Endothelial cell of umbilical vein (primary cell): Measurements from ENCODE around the gene STAU1. TPM values are rescaled to one million over a fixed set of nuclear protein-coding genes. Genes with fewer than 3 reads are reported as not detected.
A peak's percentile ranks its signal among the peaks of the same experiment; 100 is the strongest.
"Not testable (repeated sequence)": the region's sequence is repeated elsewhere in the genome, so short reads cannot be mapped to it uniquely, and the experiment has no call there.

Source experiments
- BruUV-seq: library from RNA; stranded (reverse); fragments of 400-500 nt; replicated peaks from 2 replicates; lab custom pipeline; 2021; lab: Mats Ljungman, UMichigan
- CTCF ChIA-PET: fragments of 300-600, 350-600 bp; sonication (Branson Sonifier 250); formaldehyde crosslinking; loops from one replicate; lab custom pipeline; 2021; ENCODE audit warnings: antibody characterized with exemption, inconsistent platforms; lab: Charles Lee
- POLR2A ChIA-PET: fragments of 300-600, 350-600 bp; sonication (Branson Sonifier 250); formaldehyde crosslinking; loops from one replicate; lab custom pipeline; 2021; ENCODE audit warnings: antibody characterized with exemption, inconsistent platforms; lab: Charles Lee
- DNase-seq: peaks from one replicate; pipeline ENCODE4 v3.0.0-alpha.2; 2011; ENCODE audit warnings: low read depth, low spot score
- FAIRE-seq: peaks from 2 replicates; lab custom pipeline; 2011; peaks lifted over from hg19 to GRCh38; lab: Jason Lieb, UNC
- H2AFZ ChIP-seq: 2 replicates; pipeline ENCODE4 v1.6.0; 2012; ENCODE audit warnings: low read depth, low read length, control low read depth, inconsistent platforms
- H3K27ac ChIP-seq: 2 replicates; pipeline ENCODE4 v1.5.1; 2011; ENCODE audit warnings: low read depth, mild to moderate bottlenecking, control low read depth, low read length, moderate library complexity; ENCODE audit not compliant: insufficient read depth
- H3K27me3 ChIP-seq, 2 experiments: 2 replicates each; pipeline versions ENCODE4 v1.6.0 to v1.6.1; 2011; ENCODE audit warnings: low read length in 2 of 2, mixed read lengths in 1 of 2; ENCODE audit not compliant: control insufficient read depth in 2 of 2, insufficient read depth in 2 of 2
- H3K36me3 ChIP-seq, 2 experiments: 2 replicates in 1 of 2; 3 replicates in 1 of 2; pipeline ENCODE4 v1.5.1; 2011; ENCODE audit warnings: low read length in 2 of 2, mild to moderate bottlenecking in 1 of 2, moderate library complexity in 1 of 2; ENCODE audit not compliant: control insufficient read depth in 2 of 2, insufficient read depth in 2 of 2; ENCODE audit errors: extremely low read depth in 1 of 2
- H3K4me1 ChIP-seq: 3 replicates; pipeline ENCODE4 v1.5.1; 2011; ENCODE audit warnings: mild to moderate bottlenecking, low read length; ENCODE audit not compliant: control insufficient read depth, insufficient read depth; ENCODE audit errors: extremely low read depth
- H3K4me2 ChIP-seq: 2 replicates; pipeline ENCODE4 v1.6.1; 2011; ENCODE audit warnings: low read length, control low read depth, mixed read lengths; ENCODE audit not compliant: insufficient read depth
- H3K4me3 ChIP-seq, 3 experiments: fragments of 200-600 bp in 1 of 3; sonication (generic), shearing (Covaris generic) in 1 of 3; replicated peaks in 1 of 3; 2 replicates each; pipeline ENCODE4 v1.5.1; 2011 to 2016; ENCODE audit warnings: control low read depth in 3 of 3, low read length in 3 of 3, mild to moderate bottlenecking in 2 of 3, inconsistent platforms in 1 of 3, low read depth in 1 of 3, moderate library complexity in 1 of 3; ENCODE audit not compliant: insufficient read depth in 1 of 3
- H3K79me2 ChIP-seq: 2 replicates; pipeline ENCODE4 v1.6.0; 2012; ENCODE audit warnings: low read length, inconsistent platforms; ENCODE audit not compliant: control insufficient read depth, insufficient read depth
- H3K9ac ChIP-seq: replicated peaks from 2 replicates; pipeline ENCODE3; 2011; ENCODE audit warnings: low read length, control low read depth; ENCODE audit not compliant: insufficient read depth; ENCODE audit errors: extremely low read depth
- H3K9me1 ChIP-seq: replicated peaks from 3 replicates; pipeline ENCODE4 v1.6.0; 2011; ENCODE audit warnings: mild to moderate bottlenecking, low read length; ENCODE audit not compliant: control insufficient read depth, insufficient read depth; ENCODE audit errors: extremely low read depth
- H3K9me3 ChIP-seq: replicated peaks from 2 replicates; pipeline ENCODE4 v1.5.1; 2012; ENCODE audit warnings: low read length, inconsistent platforms; ENCODE audit not compliant: control insufficient read depth, insufficient read depth
- H4K20me1 ChIP-seq: replicated peaks from 2 replicates; pipeline ENCODE3; 2011; ENCODE audit warnings: mild to moderate bottlenecking, low read length; ENCODE audit not compliant: control insufficient read depth, insufficient read depth; ENCODE audit errors: extremely low read depth
- EZH2 ChIP-seq: IDR thresholded peaks from 2 replicates; pipeline ENCODE4 v1.6.1; 2012; ENCODE audit warnings: borderline replicate concordance, low read depth, mild to moderate bottlenecking, moderate library complexity, low read length, inconsistent platforms; ENCODE audit not compliant: severe bottlenecking
- FOS ChIP-seq: IDR thresholded peaks from 2 replicates; pipeline ENCODE4 v1.6.1; 2011; ENCODE audit warnings: mild to moderate bottlenecking, low read length, moderate library complexity, borderline replicate concordance; ENCODE audit not compliant: insufficient read depth
- GATA2 ChIP-seq: IDR thresholded peaks from 2 replicates; pipeline ENCODE4 v1.7.0; 2011; ENCODE audit warnings: low read depth, mild to moderate bottlenecking, moderate library complexity, mixed read lengths, low read length; ENCODE audit not compliant: insufficient read length, insufficient read depth
- JUN ChIP-seq: IDR thresholded peaks from 2 replicates; pipeline ENCODE4 v1.6.1; 2011; ENCODE audit warnings: borderline replicate concordance, low read depth; ENCODE audit not compliant: insufficient read length, insufficient read depth
- MYC ChIP-seq: IDR thresholded peaks from one replicate; pipeline ENCODE4 v1.6.1; 2011; ENCODE audit warnings: mild to moderate bottlenecking, low read depth, low read length
- POLR2A ChIP-seq: IDR thresholded peaks from 2 replicates; pipeline ENCODE4 v1.6.1; 2012; ENCODE audit warnings: low read depth, mild to moderate bottlenecking, control low read depth, low read length
- POLR2AphosphoS5 ChIP-seq: IDR thresholded peaks from 2 replicates; pipeline ENCODE4 v1.6.1; 2012; ENCODE audit warnings: low read depth, mild to moderate bottlenecking, control low read depth, low read length, moderate library complexity; ENCODE audit not compliant: insufficient read depth
- dilution Hi-C: fragments of 300-500 bp; cut with MboI; formaldehyde crosslinking; loops from one replicate; pipeline ENCODE4 v1.15.0; 2019; ENCODE audit warnings: low sequenced_read_pairs; ENCODE audit not compliant: extremely low pct_ligation_motif_present
- intact Hi-C: fragments of 100-400 bp; cut with micrococcal nuclease; formaldehyde crosslinking; loops from one replicate; pipeline ENCODE4 v1.10.0; 2022
- polyA plus RNA-seq, 4 experiments: library from polyadenylated mRNA; depleted of rRNA in 3 of 4; stranded (reverse) in 3 of 4; unstranded in 1 of 4; fragments of >200 nt; gene quantifications; 2 replicates each; pipeline versions ENCODE4 v1.2.1 to v1.2.3, GENCODE V29; 2011 to 2012; ENCODE audit warnings: missing spikeins in 1 of 4
- total RNA-seq: library from RNA; stranded (reverse); gene quantifications from 2 replicates; pipeline ENCODE4 v1.2.3, GENCODE V29; 2021
- TF ChIP-seq, protein P1 (sequence below): IDR thresholded peaks from 2 replicates; pipeline ENCODE4 v1.6.1; 2011; ENCODE audit not compliant: insufficient read depth, insufficient read length
- TF ChIP-seq, protein P2 (sequence below), 2 donors: IDR thresholded peaks; 1 replicate in 1 of 2; 2 replicates in 1 of 2; pipeline ENCODE4 v1.5.1; 2011; ENCODE audit warnings: low read length in 2 of 2, mild to moderate bottlenecking in 2 of 2, moderate library complexity in 2 of 2, control low read depth in 1 of 2, inconsistent platforms in 1 of 2, low read depth in 1 of 2; ENCODE audit not compliant: insufficient read depth in 1 of 2; ENCODE audit errors: extremely low read depth in 1 of 2

The STAU1 gene
- total and polyA plus RNA-seq, 2 donors (not counting 3 experiments of a cell fraction or from before 2014, with no cell fraction given) = 53.1 to 98.1 TPM

DNA sequence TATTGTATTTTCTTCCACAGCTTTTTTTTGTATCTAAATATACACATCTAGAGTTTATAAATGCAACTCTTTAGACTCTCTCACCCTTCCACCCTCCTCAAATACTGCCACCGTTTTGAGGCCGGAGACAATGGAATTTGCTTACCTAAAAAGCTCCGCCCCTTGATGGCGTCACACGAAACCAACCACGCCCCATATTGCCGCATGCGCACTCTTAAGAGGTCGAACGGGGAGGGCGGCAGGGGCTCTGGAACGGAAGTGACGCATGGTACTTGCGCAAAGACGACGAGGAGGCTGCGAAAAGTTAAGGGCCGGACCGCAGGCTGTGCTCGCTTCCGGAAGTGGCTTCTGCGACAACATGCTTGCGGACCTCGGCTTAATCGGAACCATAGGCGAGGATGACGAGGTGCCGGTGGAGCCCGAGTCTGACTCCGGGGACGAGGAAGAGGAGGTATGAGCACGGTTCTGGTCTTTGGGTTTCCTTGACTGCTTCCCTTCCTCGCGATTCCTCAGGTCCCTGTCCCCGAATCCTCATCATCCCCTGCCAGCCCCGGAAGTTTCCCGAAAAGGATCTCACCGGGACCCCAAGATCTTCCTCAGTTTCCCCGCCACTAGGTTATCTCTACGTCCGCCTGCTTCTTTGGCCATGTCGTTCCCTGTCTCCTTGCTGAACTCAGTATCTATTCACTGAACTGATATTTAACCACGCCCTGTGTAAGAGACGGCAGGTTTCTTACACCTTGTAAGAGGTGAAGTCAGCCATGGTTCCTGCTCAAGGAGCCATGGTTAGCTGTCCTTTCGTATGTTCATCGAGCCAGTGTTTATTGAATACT, 31.2 kb upstream of the STAU1 start, which contains the start of gene DDX27:
TSS of gene DDX27 (plus strand) at position 326 of the 833 bp plus-strand sequence. CDS start at position 359, 33 bp downstream.
- Histone ChIP-seq H3K4me2 (peak within 1 kb of the TSS; percentile 81), H2AFZ (peak within 1 kb of the TSS; percentile 84), H3K27me3 (no peaks in the 10 kb centered on the region), H3K9me1 (no peaks in the 10 kb centered on the region), H3K79me2 (peaks cover 19% of the 10 kb centered on the region), H4K20me1 (no peaks in the 10 kb centered on the region), H3K4me3 (peak within 1 kb of the TSS; percentile 62 to 86 (median 85)), H3K9ac (peak within 1 kb of the TSS; percentile 83), H3K27ac (peak within 1 kb of the TSS; percentile 70), H3K36me3 (peaks cover 0 to 19% of the 10 kb centered on the region in 2 experiments), H3K4me1 (peaks cover 6% of the 10 kb centered on the region), H3K9me3 (no peaks in the 10 kb centered on the region)
- POLR2A ChIA-PET = interaction anchor here (0.6 to 1.1 kb wide), 7 partner anchors 14 to 134 kb away, joined by 3 to 11 read pairs (median 7); partner anchors contain the start of gene STAU1
- TSS peak; percentile 75 for BruUV-seq
- TF ChIP-seq EZH2 (no peak), POLR2AphosphoS5 (peak; percentile 86), GATA2 (no peak), JUN (peak; percentile 7), POLR2A (peak; percentile 87), FOS (no peak), MYC (peak; percentile 58)
- TF ChIP-seq, protein P1, sequence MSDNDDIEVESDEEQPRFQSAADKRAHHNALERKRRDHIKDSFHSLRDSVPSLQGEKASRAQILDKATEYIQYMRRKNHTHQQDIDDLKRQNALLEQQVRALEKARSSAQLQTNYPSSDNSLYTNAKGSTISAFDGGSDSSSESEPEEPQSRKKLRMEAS = peak; percentile 50
- TF ChIP-seq, protein P2, sequence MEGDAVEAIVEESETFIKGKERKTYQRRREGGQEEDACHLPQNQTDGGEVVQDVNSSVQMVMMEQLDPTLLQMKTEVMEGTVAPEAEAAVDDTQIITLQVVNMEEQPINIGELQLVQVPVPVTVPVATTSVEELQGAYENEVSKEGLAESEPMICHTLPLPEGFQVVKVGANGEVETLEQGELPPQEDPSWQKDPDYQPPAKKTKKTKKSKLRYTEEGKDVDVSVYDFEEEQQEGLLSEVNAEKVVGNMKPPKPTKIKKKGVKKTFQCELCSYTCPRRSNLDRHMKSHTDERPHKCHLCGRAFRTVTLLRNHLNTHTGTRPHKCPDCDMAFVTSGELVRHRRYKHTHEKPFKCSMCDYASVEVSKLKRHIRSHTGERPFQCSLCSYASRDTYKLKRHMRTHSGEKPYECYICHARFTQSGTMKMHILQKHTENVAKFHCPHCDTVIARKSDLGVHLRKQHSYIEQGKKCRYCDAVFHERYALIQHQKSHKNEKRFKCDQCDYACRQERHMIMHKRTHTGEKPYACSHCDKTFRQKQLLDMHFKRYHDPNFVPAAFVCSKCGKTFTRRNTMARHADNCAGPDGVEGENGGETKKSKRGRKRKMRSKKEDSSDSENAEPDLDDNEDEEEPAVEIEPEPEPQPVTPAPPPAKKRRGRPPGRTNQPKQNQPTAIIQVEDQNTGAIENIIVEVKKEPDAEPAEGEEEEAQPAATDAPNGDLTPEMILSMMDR (IDR thresholded peaks at IDR 0.05; ENCODE audit: extremely low read depth in 1 of 2, insufficient read depth in 1 of 2, low read depth in 1 of 2, low read length in 2 of 2) = no peak
- FAIRE-seq = peak; percentile 99
- dilution Hi-C loops (no loop called here), intact Hi-C loops (no loop called here)
- peak; percentile 99 for DNase-seq
- CTCF ChIA-PET = interaction anchor here (0.6 to 1.6 kb wide), 8 partner anchors 13 to 173 kb away, joined by 3 to 29 read pairs (median 4); partner anchors contain the start of gene CSE1L

GRCh38 chr20:49218739-49219090, 30.6 kb upstream of the STAU1 start:
- intact Hi-C loops, H3K27me3 ChIP-seq, H3K9me3 ChIP-seq, dilution Hi-C loops, H2AFZ ChIP-seq, FAIRE-seq, H3K4me1 ChIP-seq, H3K9me1 ChIP-seq, H4K20me1 ChIP-seq, DNase-seq: not testable (repeated sequence)
- peaks cover 19% of the 10 kb centered on the region for H3K79me2 ChIP-seq
- CTCF ChIA-PET = interaction anchor here (0.7 to 1.6 kb wide), 6 partner anchors 13 to 172 kb away, joined by 3 to 29 read pairs (median 4); partner anchors contain the start of gene CSE1L
- POLR2A ChIA-PET = interaction anchor here (0.7 to 1.1 kb wide), 5 partner anchors 19 to 133 kb away, joined by 4 to 11 read pairs (median 7); no protein-coding TSS in a partner anchor
- peak overlapping the region; percentile 42 for H3K9ac ChIP-seq
- peak overlapping the region in 1 of 3 experiments; percentile 23 for H3K4me3 ChIP-seq
- TSS peak; percentile 99 for BruUV-seq
- H3K4me2 ChIP-seq = peak overlapping the region; percentile 45
- H3K36me3 ChIP-seq = peaks cover 0 to 16% of the 10 kb centered on the region in 2 experiments
- peak overlapping the region; percentile 70 for H3K27ac ChIP-seq
